ENCODE measurements around the gene L1TD1. TPM values are rescaled to one million over a fixed set of nuclear protein-coding genes. Genes with fewer than 3 reads are reported as not detected.
"Not testable (repeated sequence)": the region's sequence is repeated elsewhere in the genome, so short reads cannot be mapped to it uniquely, and the experiment has no call there.

Gene L1TD1
- total RNA-seq, 1 donor from 2014 or later = not detected

DNA sequence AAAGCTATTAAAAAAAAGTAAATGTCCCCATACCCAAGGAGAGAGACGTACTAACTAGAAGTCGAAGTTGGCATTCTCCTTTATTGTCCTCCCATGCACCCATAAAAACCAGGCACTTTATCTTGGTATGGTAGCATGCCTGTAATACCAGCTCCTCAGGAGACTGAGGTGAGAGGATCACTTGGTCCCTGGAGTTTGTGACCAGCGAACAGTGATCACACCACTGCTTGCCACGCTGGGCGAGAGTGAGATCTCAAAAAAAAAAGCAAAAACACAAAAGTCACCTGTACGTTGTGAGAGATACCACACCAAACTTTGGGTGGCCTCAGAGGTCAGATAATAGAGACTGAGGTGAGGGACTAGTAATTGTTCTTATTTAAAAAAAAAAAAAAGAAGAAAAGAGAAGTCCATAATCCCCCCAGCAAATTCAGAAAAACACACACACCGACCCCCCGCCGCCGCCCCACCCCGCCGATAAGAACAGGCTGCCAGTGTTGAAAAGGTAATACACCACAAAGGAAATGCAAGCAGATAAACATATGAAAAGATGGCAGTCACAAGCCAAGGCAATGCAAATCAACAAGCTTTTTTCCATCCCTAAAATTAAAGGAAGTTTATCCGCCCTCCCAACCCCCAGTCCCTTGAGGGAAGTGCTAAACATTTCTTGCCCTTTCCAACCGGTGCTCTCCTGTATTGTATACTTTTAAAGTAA is 3.6 kb downstream of the L1TD1 start:
- no peak for DNase-seq (ENCODE audit: low spot score)

- DNase-seq (ENCODE audit: low spot score) = no peak
Observed at GRCh38 chr1:62198781-62199125, 4.1 kb downstream of the L1TD1 start.

- no peak for DNase-seq (ENCODE audit: low spot score)
Observed at GRCh38 chr1:62207187-62207586, 12.5 kb downstream of the L1TD1 start.

DNA sequence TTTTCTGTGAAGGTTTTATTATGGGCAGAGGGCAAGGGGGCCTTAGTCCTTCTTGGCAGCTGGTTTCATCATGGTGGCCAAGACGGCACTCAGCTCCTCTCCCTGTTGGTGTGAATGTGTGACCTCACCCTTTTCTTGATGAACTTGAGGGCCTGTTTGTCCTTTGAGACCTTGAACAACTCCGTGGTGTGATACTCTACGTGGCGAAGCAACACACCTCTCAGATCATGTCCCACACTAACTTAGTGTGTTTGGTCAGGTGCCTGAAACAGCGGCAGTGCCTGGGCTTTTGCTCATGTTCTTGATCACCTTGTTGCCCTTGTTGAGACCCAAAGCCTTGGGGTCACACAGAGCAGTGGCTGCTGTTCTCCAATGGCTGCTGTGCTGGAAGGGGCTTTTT is 13.4 kb downstream of the L1TD1 start:
- no peak for DNase-seq (ENCODE audit: low spot score)

- no peak for DNase-seq (ENCODE audit: low spot score)
Observed at GRCh38 chr1:62208970-62209369, 14.3 kb downstream of the L1TD1 start.

- DNase-seq (ENCODE audit: low spot score) = no peak
Observed at GRCh38 chr1:62209931-62210595, 15.4 kb downstream of the L1TD1 start.

DNA sequence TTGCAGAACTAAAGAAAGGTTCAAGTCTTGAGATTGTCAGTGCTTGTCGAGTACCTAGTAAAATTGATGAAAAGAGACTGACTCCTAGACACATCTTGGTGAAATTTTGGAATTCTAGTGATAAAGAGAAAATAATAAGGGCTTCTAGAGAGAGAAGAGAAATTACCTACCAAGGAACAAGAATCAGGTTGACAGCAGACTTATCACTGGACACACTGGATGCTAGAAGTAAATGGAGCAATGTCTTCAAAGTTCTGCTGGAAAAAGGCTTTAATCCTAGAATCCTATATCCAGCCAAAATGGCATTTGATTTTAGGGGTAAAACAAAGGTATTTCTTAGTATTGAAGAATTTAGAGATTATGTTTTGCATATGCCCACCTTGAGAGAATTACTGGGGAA is 16.3 kb downstream of the L1TD1 start:
- no peak for DNase-seq (ENCODE audit: low spot score)

DNA sequence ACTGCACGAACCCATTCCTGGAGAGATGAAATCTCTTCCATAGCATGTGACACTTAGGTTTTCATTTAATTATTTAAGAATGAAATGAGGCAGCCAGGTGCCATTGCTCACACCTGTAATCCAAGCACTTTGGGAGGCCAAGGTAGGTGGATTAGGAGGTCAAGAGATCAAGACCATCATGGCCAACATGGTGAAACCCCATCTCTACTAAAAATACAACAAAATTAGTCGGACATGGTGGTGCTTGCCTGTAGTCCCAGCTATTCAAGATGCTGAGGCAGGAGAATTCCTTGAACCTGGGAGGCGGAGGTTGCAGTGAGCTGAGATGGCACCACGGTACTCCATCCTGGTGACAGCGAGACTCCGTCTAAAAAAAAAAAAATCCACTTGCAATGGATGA is 17.8 kb downstream of the L1TD1 start:
- DNase-seq (ENCODE audit: low spot score) = no peak

DNA sequence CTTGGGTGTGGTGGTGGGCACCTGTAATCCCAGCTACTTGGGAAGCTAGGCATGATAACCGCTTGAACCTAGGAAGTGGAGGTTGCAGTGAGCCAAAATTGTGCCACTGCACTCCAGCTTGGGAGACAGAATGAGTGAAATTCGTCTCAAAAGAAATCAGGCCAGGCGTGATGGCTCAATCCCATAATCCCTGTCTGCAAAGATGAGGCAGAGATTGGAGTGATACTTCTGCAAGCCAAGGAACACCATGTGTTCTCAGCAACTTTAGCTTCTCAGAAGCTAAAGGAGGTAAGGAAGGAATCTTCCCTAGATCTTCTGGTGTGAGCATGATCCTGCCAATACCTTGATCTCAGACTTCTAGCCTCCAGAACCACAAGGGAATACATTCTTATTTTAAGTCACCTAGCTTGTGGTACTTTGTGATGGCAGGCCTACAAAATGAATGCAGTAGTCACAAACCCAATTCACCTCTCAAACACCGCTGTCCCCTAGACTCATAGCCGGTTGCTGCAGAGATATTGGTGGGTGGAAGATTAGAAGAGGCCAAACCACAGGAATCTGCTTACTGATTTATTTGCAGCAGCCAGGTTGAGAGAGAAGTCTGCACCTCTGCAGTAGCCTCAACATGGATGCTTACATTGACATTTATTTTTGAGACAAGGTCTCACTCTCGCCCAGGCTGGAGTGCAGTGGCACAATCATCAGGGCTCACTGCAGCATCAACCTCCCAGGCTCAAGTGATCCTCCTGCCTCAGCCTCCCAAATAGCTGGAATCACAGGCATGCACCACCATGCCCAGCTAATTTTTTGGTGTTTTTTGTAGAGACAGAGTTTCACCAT is 18.6 kb downstream of the L1TD1 start:
- DNase-seq (ENCODE audit: low spot score) = no peak

DNA sequence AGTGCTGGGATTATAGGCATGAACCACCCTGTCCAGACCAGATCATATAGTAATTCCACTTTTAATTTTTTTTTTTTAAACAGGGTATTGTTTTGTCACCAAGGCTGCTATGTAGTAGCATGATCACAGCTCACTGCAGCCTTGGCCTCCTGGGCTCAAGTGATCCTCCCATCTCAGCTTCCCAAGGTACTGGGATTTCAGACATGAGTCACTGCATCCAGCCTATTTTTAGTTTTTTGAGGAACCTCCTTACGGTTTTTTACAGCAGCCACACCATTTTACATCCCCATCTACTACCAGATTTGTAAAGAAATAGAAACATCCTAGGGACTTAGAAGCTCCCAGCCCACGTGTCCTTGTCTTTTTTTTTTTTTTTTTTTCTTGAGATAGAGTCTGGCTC is 24.0 kb downstream of the L1TD1 start:
- no peak for DNase-seq (ENCODE audit: low spot score)

DNA sequence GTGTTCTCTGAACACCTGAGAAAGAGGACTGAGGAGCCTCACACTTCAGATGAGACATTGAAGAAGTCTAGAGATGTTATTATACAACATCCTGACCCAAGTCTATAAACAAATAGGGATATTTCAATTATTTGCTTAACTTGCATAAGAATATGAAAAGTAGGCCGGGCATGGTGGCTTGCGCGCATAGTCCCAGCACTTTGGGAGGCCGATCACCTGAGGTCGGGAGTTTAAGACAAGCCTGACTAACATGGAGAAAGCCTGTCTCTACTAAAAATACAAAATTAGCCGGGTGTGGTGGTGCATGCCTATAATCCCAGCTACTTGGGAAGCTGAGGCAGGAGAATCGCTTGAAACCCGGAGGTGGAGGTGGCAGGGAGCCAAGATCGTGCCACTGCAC is 25.8 kb downstream of the L1TD1 start:
- DNase-seq (ENCODE audit: low spot score) = not testable (repeated sequence)

- no peak for DNase-seq (ENCODE audit: low spot score)
Observed at GRCh38 chr1:62221171-62221570, 26.5 kb downstream of the L1TD1 start.

- DNase-seq (ENCODE audit: low spot score) = no peak
Observed at GRCh38 chr1:62222321-62222720, 27.7 kb downstream of the L1TD1 start.

- DNase-seq (ENCODE audit: low spot score) = no peak
Observed at GRCh38 chr1:62224182-62224581, 29.5 kb downstream of the L1TD1 start.

DNA sequence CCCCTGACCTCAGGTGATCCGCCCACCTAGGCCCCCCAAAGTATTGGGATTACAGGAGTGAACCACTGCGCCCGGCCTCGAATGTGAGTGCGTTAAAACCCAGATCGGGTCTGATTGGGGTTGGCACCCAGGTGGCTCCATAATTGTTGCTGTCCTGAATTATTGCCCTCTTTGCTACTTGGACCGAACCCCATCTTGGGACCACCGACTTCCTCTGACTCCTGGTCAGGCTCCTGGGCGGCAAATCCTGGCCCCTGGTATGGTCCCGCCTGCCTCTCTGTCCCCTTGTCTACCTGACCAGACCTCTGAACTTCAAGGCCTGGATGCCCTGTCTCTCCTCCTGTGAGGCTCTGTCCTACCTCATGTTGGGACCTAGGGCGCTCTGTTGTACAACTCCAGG is 32.8 kb downstream of the L1TD1 start:
- no peak for DNase-seq (ENCODE audit: low spot score)

GRCh38 chr1:62228136-62228882 is 33.7 kb downstream of the L1TD1 start:
- DNase-seq (ENCODE audit: low spot score) = no peak

DNA sequence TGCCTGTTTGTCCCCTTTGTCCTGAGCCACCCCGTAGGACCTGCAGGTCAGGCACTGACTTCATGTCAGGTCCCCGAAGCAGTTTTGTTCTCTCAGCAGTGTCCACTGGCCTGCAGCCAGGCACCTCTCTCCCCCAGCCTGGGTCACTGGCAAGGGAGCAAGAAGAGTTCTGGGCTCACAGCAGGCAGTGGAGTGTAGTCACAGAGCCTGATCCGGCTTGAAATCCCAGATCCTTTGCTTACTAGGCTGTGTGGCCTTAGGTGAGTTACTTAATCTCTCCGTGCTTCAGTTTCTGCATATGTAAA is 34.2 kb downstream of the L1TD1 start:
- DNase-seq (ENCODE audit: low spot score) = no peak

GRCh38 chr1:62229468-62229867 is 34.8 kb downstream of the L1TD1 start:
- no peak for DNase-seq (ENCODE audit: low spot score)

- DNase-seq (ENCODE audit: low spot score) = no peak
Observed at GRCh38 chr1:62229932-62230331, 35.3 kb downstream of the L1TD1 start.

DNA sequence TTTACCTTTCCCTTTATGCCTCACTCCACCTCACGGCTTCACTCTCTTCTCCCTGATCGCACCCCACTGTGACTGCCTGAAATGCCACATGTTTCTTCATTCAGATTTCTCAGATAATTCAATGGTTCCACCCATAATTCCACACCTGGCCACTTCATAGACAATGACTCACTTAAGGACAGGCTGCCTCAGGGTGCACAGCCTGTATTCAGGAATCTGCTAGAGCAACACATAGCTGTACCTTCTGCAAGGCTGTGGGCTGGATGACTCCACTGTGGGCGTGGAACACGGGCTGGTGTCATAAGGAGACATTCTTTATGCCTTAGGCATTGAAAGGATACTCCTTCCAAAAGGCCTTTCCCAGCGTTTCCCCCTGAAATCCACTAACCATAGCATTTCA is 36.1 kb downstream of the L1TD1 start:
- no peak for DNase-seq (ENCODE audit: low spot score)

GRCh38 chr1:62232871-62233278 is 38.2 kb downstream of the L1TD1 start:
- no peak for DNase-seq (ENCODE audit: low spot score)

- DNase-seq (ENCODE audit: low spot score) = no peak
Observed at GRCh38 chr1:62233926-62234450, 39.3 kb downstream of the L1TD1 start.
